Activated CD8-positive, alpha-beta memory T cell treated with anti-CD3 and anti-CD28 coated beads, Interleukin-2, amount 50 U/mL, for 48 hours (primary cell): ENCODE results near the gene GDPGP1.
"Not testable (repeated sequence)": the region's sequence is repeated elsewhere in the genome, so short reads cannot be mapped to it uniquely, and the experiment has no call there.

Experiments
- DNase-seq: peaks from one replicate; pipeline ENCODE4 v3.0.0-alpha.2; 2020

Gene GDPGP1

DNA sequence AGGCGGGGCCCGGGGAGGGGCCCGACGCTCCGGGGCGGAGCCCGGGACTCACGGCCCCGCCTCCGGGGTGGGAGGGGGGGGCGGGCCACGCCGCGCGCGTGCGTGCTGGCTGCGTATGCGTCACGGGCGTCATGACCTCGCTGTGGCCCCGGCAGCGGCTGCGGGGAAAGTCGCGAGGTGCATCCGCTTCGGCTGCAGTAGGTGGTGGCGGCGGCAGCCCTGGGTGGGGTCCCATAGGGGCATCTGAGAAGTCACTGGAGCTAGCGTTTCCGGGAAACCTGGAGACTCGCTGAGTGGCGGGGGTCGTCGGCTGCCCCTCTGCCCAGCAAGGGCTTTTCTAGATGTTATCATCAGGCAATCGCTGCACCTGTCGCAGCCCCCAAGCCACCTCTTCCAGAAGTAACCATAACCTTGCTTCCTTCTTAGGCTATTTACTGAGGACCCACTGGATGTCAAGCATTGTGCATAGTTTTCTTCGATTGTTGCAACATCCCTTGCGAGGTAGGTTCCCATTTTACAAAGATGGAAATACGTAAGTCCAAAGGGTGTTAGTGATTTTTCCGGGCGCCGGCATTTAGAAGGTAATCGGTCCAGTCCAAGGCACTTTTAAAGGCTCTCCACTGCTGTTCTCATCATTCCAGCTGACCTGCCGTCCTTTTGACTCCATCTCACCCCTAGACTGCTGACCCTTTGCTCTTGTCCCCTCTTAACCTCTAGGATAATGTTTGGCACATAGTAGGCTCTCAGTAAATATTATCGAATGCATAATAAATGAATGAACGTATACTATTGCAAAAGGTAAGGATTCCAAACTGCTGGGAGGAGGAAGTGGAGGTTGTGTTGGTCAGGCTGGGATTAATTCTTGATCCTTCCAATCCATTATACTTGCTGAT lies at the start of gene GDPGP1:
Gene GDPGP1, plus strand, starts transcription at position 114 of the 893 bp plus-strand sequence. CDS start 6,700 bp downstream, outside the sequence.
- peak; percentile 97 for DNase-seq

DNA sequence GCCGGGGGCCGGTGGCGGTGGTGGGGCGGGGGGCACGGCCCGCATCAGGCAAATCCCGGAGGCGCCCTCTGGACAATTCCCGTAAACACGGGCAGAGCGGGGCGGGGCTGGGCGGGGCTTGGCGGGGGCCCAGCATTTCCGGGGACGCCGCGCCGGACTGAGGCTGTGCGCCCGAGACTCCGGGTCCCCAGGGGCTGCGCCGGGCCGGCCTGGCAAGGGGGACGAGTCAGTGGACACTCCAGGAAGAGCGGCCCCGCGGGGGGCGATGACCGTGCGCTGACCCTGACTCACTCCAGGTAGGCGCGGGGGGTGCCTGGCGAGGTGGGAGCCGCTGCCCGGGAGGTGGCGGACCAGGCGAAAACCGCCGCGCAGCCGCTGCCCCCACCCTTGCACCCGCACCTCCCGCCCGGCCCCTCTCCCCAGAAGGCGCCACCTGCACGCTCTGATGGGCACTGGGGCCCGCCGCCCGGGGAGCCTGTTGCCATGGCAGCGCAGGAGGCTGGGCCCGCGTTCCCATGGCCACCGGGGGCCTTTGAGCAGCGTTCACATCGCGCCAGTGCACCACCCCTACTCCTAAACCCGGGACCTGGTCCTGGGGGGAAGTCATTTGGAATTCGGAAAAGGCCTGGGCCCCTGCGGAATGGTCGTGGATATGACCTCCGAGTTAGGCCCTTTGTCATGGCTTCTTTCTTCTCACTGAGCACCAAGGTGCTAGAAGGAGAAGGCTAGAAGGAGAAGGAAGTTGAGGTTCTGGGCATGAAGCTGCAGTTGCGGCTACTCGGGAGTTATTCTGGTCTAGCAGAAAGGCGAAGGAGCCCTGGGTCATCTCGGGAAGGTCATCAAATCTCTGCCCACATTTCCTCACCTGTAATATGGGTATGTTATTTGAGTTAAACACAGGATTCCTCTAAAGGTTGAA lies 49.0 kb upstream of the GDPGP1 start:
- peak; percentile 78 for DNase-seq

- DNase-seq, result no peak
Measured at GRCh38 chr15:90187257-90187868, 46.6 kb upstream of the GDPGP1 start.

GRCh38 chr15:90188065-90188464 lies 45.9 kb upstream of the GDPGP1 start:
- not testable (repeated sequence) for DNase-seq

DNA sequence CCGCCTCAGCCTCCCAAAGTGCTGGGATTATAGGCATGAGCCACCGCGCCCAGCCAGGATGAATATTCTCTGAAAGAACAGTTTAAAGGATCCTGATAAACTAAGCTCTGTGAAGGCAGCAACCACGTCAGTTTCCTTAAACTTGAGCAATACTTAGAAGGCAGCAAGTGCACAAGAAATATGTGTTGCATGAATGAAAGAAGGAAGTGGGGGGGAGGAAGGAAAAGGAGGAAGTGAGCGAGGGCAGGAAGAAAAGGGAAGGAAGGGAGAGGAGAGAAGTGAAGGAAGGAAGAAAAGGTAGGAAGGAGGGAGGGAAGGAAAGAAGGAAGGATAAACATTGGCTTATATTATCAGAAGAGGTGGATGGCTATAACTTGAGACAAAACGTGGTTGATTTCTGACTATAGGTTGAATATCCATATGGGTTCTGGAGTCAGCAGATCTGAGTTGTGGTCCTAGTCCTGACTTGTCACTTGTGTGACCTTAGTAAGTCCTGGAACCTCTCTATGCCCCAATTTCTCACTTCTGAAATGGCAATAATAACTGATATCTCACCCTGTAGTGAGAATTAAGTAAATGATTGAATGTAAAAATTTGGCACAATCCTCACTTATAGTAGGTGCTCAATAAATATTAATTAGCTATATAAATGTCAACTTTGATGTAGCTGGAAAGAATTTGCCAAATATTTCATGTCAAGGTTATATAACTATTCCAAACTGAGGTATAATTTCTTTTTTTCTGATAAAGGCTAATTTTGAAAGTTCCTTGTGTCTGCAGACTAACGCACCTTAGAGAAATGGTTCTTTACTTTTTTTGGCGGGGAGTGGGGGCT lies 44.9 kb upstream of the GDPGP1 start:
- DNase-seq, result no peak

DNA sequence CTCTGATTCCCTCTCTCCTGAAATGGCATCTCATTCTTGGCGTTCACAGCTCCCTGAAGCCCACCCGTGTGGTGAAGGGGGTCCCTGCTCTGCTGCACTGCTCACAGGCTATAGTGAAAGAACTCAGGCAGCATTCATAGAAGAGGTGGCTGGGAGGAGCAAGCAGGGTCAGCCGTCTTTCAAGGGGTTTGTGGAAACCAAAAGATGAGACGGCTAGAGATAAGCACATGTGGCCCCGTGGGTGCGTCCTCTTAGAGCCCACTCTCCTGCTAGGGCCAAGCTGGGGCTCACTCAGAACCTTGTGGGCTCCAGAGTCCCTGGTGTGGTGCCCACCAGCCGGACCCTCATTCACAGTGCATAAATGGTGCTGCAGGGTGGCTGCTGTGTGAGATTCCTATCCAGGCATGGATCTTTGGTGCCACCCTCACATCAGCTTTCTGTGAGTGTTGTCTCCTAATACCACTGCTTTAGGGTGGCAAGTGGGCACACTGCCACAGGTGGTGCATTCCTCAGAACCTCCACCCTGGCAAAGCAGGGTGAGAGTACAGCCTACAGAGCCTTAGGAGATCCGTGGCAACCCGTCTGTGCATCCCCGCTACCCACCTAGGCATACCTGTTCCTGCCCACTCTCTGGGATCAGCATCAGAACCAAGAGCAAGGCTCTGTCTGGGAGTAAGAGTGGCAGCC lies 44.1 kb upstream of the GDPGP1 start:
- no peak for DNase-seq

DNA sequence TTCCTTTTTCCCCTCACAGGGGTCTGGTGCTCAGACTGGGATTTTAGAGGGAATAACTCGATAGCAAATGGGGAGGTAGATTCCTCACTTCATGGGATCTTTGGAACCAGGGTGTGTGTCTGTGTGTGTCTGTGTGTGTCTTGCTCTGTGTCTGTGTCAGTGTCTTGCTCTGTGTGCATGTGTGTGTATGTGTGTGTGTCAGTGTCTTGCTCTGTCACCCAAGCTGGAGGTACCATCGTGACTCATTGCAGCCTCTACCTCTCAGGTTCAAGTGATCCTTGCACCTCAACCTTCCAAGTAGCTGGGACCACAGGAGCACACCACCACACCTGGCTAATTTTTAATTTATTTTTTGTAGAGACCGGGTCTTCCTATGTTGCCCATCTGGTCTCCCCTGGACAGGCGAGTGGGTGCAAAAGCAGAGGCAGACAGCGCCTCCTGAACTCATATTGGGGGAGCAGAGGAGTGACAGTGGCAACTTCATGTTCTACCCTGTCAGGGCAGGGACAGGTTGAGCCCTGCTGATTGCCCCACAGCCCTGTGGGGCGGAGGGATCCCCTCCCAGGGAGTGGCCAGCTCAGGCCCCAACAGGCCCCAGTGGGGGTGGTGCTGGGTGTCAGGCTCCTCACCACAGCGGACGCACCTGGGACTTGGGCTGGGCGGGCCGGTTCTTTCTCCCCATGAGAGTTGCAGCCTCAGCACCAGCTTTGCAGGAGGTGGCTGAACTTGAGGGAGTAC lies 43.2 kb upstream of the GDPGP1 start:
- no peak for DNase-seq

- DNase-seq, result no peak
Measured at GRCh38 chr15:90191344-90191687, 42.7 kb upstream of the GDPGP1 start.

DNA sequence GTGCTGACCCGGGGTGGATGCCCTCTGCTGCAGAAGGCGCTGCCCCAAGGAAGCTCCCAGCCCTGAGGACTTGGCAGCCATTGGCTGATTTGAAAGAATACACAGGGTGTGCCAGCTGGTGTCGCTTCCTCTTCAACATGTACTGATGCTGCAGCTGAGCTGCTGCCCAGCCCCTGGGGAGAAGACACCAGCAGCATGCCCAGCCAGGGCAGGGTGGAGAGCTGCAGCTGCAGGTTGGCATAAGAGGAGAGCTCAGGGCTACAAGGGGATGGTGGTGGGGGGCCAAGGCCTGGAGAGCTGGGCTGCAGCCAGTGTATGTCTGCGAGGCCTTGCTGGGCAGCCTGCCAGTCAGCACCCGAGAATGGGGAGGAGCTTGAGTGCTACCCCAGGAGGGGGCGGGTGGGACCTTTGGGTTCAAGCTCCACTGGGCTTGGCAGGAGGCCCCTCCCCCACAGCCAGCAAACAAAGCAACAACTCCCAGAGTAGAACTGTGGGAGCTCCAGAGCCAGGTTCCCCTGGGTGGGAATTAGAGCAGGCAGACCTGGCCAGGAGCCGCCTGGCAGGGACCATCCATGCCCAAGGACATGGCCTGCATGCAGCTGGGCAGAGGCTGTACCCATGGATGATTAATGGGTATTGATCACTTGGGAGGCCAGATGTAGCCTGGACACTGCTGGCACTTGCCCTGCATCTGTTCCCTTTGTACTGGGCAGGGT lies 42.1 kb upstream of the GDPGP1 start:
- peak; percentile 62 for DNase-seq

- DNase-seq, result no peak
Measured at GRCh38 chr15:90192961-90193786, 40.8 kb upstream of the GDPGP1 start.

- DNase-seq, result no peak
Measured at GRCh38 chr15:90194655-90195054, 39.4 kb upstream of the GDPGP1 start.

GRCh38 chr15:90200534-90201129 lies 33.4 kb upstream of the GDPGP1 start:
- no peak for DNase-seq

GRCh38 chr15:90201130-90201943 lies 32.7 kb upstream of the GDPGP1 start, which contains the start of gene SEMA4B:
Gene SEMA4B (plus strand): TSS chr15:90201330. CDS start chr15:90201579, 249 bp downstream.
- DNase-seq, result peak; percentile 84

GRCh38 chr15:90201944-90202375 lies 32.0 kb upstream of the GDPGP1 start:
- no peak for DNase-seq

- DNase-seq, result no peak
Measured at GRCh38 chr15:90202929-90203328, 31.1 kb upstream of the GDPGP1 start.

DNA sequence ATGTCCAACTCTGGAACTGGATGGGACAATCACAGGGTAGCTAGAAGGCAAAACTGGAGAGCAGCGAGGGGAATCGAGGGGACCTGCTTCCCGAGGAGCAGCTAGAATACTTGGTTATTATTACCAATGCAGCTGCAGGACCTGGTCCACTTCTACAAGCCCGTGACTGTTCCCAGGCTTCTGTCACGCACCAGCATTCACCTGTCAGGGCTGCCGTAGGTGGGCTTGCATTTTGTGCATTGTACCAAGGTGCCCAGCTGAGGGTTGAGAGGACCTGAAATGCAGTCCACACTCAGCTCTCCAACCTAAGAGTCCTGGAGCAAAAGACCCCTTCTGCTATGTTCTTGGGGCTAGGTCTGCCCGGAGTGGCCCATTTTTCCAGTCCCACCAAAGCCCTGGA lies 30.5 kb upstream of the GDPGP1 start:
- DNase-seq, result no peak

- DNase-seq, result no peak
Measured at GRCh38 chr15:90203922-90204321, 30.1 kb upstream of the GDPGP1 start.
